HCT116 (cell line): Measurements from ENCODE around the gene STARD6.
"Not testable (repeated sequence)": the region's sequence is repeated elsewhere in the genome, so short reads cannot be mapped to it uniquely, and the experiment has no call there.

Source experiments
- EZH2phosphoT487 ChIP-seq: fragments of 200-600 bp; IDR thresholded peaks from 2 replicates; pipeline ENCODE4 v1.6.1; 2018; ENCODE audit warnings: antibody characterized with exemption, borderline replicate concordance
- JUND ChIP-seq: IDR thresholded peaks from 2 replicates; pipeline ENCODE4 v1.6.1; 2012
- POLR2A ChIP-seq: IDR thresholded peaks from 2 replicates; pipeline ENCODE4 v1.7.0; 2011; ENCODE audit warnings: borderline replicate concordance; ENCODE audit not compliant: insufficient read depth, insufficient read length; ENCODE audit errors: extremely low read depth
- POLR2AphosphoS5 ChIP-seq: IDR thresholded peaks from 2 replicates; pipeline ENCODE4 v1.6.1; 2011; ENCODE audit warnings: mild to moderate bottlenecking, low read depth, low read length, moderate library complexity
- RAD21 ChIP-seq: IDR thresholded peaks from 2 replicates; pipeline ENCODE4 v1.6.1; 2012; ENCODE audit warnings: low read depth, mild to moderate bottlenecking
- TCF7L2 ChIP-seq: IDR thresholded peaks from 2 replicates; pipeline ENCODE4 v1.7.0; 2011; ENCODE audit warnings: borderline replicate concordance, inconsistent platforms; ENCODE audit not compliant: insufficient read depth, insufficient read length; ENCODE audit errors: extremely low read depth
- YY1 ChIP-seq: IDR thresholded peaks from 2 replicates; pipeline ENCODE4 v1.6.1; 2011; ENCODE audit warnings: low read length, low read depth, moderate library complexity, mild to moderate bottlenecking; ENCODE audit not compliant: insufficient replicate concordance; ENCODE audit errors: extremely low read depth
- ZNF274 ChIP-seq: fragments of 200-500 bp; sonication (Bioruptor generic); IDR thresholded peaks from 2 replicates; pipeline ENCODE4 v1.6.1; 2014; ENCODE audit warnings: mild to moderate bottlenecking, low read depth, low read length, inconsistent platforms
- TF ChIP-seq, protein P1 (sequence below), 3 experiments: fragments of 200-600 bp in 1 of 3; sonication (generic) in 1 of 3; IDR thresholded peaks in 2 of 3; conservative IDR thresholded peaks in 1 of 3; 2 replicates each; pipeline ENCODE4 v1.5.1; 2012 to 2017; ENCODE audit warnings: low read depth in 2 of 3, low read length in 2 of 3, antibody characterized with exemption in 1 of 3, borderline replicate concordance in 1 of 3, control low read depth in 1 of 3, mild to moderate bottlenecking in 1 of 3, mixed read lengths in 1 of 3, mixed run types in 1 of 3, moderate library complexity in 1 of 3; ENCODE audit not compliant: insufficient read depth in 1 of 3
- TF ChIP-seq, protein P2 (sequence below): IDR thresholded peaks from 2 replicates; pipeline ENCODE4 v1.6.1; 2012; ENCODE audit warnings: low read depth

DNA sequence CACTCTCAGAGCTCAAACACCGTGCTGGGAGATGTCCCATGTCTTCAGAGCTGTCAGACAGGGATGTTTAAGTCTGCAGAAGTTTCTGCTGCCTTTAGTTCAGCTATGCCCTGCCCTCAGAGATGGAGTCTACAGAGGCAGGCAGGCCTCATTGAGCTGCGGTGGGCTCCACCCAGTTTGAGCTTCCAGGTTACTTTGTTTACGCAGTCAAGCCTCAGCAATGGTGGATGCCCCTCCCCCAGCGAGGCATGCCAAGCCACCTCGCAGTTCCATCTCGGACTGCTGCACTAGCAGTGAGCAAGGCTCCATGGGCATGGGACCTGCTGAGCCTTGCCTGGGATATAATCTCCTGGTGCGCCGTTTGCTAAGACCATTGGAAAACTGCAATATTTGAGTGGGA, 48.1 kb downstream of the STARD6 start:
- TF ChIP-seq, protein P1, sequence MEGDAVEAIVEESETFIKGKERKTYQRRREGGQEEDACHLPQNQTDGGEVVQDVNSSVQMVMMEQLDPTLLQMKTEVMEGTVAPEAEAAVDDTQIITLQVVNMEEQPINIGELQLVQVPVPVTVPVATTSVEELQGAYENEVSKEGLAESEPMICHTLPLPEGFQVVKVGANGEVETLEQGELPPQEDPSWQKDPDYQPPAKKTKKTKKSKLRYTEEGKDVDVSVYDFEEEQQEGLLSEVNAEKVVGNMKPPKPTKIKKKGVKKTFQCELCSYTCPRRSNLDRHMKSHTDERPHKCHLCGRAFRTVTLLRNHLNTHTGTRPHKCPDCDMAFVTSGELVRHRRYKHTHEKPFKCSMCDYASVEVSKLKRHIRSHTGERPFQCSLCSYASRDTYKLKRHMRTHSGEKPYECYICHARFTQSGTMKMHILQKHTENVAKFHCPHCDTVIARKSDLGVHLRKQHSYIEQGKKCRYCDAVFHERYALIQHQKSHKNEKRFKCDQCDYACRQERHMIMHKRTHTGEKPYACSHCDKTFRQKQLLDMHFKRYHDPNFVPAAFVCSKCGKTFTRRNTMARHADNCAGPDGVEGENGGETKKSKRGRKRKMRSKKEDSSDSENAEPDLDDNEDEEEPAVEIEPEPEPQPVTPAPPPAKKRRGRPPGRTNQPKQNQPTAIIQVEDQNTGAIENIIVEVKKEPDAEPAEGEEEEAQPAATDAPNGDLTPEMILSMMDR (IDR thresholded peaks at IDR 0.05 in 2 of 3, conservative IDR thresholded peaks at IDR 0.05 in 1 of 3; ENCODE audit: borderline replicate concordance in 1 of 3, insufficient read depth in 1 of 3, low read depth in 2 of 3, low read length in 2 of 3): not testable (repeated sequence)
- not testable (repeated sequence) for TF ChIP-seq RAD21, POLR2A, YY1, ZNF274, JUND, TCF7L2, EZH2phosphoT487, POLR2AphosphoS5
- TF ChIP-seq, protein P2, sequence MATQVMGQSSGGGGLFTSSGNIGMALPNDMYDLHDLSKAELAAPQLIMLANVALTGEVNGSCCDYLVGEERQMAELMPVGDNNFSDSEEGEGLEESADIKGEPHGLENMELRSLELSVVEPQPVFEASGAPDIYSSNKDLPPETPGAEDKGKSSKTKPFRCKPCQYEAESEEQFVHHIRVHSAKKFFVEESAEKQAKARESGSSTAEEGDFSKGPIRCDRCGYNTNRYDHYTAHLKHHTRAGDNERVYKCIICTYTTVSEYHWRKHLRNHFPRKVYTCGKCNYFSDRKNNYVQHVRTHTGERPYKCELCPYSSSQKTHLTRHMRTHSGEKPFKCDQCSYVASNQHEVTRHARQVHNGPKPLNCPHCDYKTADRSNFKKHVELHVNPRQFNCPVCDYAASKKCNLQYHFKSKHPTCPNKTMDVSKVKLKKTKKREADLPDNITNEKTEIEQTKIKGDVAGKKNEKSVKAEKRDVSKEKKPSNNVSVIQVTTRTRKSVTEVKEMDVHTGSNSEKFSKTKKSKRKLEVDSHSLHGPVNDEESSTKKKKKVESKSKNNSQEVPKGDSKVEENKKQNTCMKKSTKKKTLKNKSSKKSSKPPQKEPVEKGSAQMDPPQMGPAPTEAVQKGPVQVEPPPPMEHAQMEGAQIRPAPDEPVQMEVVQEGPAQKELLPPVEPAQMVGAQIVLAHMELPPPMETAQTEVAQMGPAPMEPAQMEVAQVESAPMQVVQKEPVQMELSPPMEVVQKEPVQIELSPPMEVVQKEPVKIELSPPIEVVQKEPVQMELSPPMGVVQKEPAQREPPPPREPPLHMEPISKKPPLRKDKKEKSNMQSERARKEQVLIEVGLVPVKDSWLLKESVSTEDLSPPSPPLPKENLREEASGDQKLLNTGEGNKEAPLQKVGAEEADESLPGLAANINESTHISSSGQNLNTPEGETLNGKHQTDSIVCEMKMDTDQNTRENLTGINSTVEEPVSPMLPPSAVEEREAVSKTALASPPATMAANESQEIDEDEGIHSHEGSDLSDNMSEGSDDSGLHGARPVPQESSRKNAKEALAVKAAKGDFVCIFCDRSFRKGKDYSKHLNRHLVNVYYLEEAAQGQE: not testable (repeated sequence)
